Muscle of arm (tissue), 12 donors: ENCODE results near the gene CDIP1. TPM values are rescaled to one million over a fixed set of nuclear protein-coding genes. Genes with fewer than 3 reads are reported as not detected.

Experiments used
- DNase-seq: peaks from one replicate; pipeline ENCODE4 v3.0.0-alpha.2; 2013
- polyA plus RNA-seq, 12 donors: library from polyadenylated mRNA; unstranded; fragments of 120-200 nt; gene quantifications; one replicate each; pipeline ENCODE4 v1.2.1, GENCODE V29; 2013; ENCODE audit not compliant: insufficient read length in 12 of 12

CDIP1 gene
- polyA plus RNA-seq, 12 donors: 24.5 to 52.4 (median 34.6) TPM; not detected in 1

- DNase-seq: no peak
Measured at GRCh38 chr16:4495766-4496165, 42.8 kb downstream of the CDIP1 start.

- DNase-seq: no peak
Measured at GRCh38 chr16:4494746-4495490, 43.7 kb downstream of the CDIP1 start.

GRCh38 chr16:4491898-4492297 is 46.7 kb downstream of the CDIP1 start:
- no peak for DNase-seq

- DNase-seq: no peak
Measured at GRCh38 chr16:4489030-4489429, 49.5 kb downstream of the CDIP1 start.

DNA sequence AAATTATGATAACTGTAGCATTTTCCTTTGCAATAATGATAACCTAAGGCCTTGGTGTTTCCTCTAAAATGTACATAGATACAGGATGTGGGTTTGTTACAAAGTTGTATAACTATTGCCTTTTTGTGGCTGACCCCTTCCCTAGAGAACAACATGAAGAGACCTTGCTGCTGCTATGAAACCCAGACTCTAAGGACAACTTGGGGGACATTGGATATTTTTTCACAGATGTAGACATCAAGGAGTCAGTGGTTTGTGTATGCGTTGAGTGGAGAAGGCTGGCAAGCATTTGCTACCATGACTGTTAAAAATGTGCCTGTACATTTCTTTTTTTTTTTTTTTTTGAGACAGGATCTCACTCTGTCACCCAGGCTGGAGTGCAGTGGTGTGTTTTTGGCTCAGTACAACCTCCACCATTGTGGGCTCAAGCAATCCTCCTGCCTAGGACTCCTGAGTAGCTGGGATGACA is 50.0 kb downstream of the CDIP1 start:
- DNase-seq: no peak

- DNase-seq: no peak
Measured at GRCh38 chr16:4487955-4488498, 50.5 kb downstream of the CDIP1 start.

DNA sequence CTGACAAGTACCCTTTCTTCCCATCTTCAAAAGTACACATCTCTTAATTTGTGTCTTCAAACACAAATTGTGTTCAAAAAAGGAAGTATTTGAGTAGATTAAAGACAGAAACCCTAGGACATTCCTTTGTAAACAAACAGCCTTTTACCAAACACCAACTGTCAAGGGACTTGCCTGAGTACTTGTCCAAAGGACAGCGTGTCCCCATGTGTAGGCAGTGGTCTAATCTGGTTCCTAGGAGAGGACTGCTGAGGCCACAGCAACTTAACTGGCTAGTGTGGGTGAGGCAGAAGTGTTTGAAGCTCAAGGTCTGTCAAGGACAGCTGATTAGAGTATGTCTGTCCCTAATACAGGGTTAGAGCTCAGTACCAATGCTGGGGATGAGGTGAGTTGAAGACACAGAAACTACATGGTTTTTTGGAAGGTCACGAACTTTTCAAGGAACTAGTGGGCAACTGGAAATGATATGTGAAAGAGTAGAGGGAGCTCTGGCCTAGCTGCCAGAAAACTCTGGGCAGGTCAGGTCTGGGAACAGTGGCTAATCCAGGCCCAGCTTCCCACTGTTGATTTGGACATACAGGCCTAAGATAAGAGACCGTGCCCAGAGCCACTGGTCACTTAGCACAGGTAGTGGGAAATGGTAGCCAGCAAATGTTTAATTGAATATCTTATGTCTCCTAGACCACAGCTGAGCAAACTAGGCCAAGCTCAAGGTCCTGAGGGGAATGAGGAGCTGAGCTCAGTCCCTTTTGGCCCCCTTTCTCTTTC is 52.3 kb downstream of the CDIP1 start:
- DNase-seq: no peak

GRCh38 chr16:4481963-4482362 is 56.6 kb downstream of the CDIP1 start:
- no peak for DNase-seq

- DNase-seq: no peak
Measured at GRCh38 chr16:4481526-4481925, 57.0 kb downstream of the CDIP1 start.

DNA sequence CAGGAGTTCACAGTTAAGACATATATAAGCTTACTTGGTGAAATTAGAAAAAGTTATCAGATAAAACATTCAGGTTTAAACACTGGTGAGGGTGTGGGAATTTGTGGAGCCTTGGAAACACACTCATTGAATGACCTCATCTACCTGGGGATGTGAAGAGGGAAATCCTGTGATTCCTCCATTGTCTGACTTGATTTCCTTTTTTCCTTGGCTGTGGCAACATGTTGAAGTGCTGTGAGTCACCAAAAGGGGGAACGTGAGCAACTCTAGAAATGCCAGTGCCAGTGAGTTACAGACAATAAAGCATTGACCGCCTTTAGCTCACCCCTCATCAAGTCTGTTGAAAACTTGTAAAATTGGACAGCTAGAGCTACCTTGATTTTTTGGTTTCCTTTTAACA is 60.6 kb downstream of the CDIP1 start:
- DNase-seq: no peak

GRCh38 chr16:4475880-4476788 is 62.4 kb downstream of the CDIP1 start, which contains the start of gene HMOX2:
HMOX2 (plus strand) TSS chr16:4476398; CDS start chr16:4505525, 29,127 bp downstream.
- DNase-seq: peak; percentile 93

DNA sequence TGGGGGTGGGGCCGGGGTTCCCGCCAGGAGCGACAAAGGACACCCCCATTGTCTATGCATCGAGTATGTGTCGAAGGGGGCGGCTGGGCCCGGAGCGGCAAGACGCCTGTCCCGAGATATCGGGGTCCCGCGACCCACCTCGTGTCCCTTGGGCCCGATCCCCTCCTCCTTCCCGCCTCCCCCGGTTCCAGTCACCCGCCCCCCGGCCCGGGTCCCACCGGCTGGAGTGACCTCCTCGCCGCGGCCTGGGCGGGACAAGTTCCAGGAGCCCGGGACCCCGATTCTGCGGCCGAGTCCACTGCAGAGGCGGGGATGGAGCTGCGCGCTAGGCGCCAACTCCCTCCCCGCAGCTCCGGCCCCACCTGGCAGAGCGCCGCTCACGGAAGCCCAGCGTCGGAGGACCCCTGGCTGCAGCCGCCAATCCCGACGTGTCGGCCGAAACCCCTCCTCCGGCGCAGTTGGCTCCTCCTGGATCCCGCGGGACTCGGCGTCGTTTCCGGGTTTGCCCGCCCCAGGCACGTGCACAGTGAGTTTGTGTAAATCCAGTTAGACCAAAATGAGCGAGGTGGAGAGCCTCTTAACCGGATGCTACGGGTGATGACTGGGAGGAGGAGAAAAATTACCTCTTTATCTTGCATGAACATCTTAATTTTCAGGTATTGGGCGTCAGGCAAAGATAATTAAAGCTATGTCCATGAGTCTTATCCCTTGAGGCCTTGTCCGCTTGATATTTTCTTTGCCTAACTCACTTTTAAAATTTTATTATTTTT is 64.2 kb downstream of the CDIP1 start, which contains the start of gene NMRAL1:
TSS of gene NMRAL1 (minus strand) at position 434 of the 770 bp plus-strand sequence. CDS start 493 bp downstream, outside the sequence.
- DNase-seq: peak; percentile 94

DNA sequence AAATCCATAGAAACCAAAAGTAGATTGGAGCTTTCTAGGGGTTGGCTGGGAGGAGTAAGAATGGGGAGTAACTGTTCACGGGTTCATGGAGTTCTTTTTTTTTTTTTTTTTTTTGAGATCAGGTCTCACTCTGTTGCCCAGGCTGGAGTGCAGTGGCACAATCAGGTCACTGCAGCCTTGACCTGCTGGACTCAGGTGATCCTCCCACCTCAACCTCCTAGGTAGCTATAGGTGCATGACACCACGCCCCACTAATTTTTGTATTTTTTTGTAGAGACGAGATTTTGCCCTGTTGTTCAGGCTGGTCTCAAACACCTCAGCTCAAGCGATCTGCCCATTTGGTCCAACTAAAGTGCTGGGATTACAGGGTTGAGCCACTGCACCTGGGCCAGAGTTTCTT is 65.7 kb downstream of the CDIP1 start:
- DNase-seq: no peak

DNA sequence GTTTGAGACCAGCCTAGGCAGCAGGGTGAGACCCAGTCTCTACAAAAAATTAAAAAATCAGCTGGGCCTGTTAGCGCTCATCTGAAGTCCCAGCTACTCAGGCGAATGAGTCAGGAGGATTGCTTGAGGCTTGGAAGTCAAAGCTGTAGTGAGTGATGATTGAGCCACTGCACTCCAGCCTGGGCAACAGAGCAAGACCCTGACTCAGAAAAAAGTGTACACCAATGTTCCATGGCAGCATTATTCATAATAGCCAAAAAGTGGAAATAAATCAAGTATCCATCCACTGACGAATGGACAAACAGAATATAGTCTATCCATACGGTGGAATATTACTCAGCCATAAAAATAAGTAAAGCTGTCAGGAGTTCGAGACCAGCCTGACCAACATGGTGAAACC is 66.7 kb downstream of the CDIP1 start:
- no peak for DNase-seq

GRCh38 chr16:4468972-4469371 is 69.6 kb downstream of the CDIP1 start:
- no peak for DNase-seq

DNA sequence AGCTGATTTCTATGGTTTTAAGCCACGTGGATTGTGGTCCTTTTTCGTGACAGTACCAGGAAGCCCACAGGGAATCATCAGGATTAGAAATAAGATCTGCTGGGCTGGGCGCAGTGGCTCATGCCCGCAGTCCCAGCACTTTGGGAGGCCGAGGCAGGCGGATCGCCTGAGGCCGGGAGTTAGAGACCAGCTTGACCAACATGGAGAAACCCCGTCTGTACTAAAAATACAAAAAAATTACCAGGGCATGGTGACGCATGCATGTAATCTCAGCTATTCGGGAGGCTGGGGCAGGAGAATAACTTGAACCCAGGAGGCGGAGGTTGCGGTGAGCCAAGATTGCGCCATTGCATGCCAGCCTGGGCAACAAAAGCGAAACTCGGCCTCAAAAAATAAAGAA is 70.7 kb downstream of the CDIP1 start:
- DNase-seq: no peak

DNA sequence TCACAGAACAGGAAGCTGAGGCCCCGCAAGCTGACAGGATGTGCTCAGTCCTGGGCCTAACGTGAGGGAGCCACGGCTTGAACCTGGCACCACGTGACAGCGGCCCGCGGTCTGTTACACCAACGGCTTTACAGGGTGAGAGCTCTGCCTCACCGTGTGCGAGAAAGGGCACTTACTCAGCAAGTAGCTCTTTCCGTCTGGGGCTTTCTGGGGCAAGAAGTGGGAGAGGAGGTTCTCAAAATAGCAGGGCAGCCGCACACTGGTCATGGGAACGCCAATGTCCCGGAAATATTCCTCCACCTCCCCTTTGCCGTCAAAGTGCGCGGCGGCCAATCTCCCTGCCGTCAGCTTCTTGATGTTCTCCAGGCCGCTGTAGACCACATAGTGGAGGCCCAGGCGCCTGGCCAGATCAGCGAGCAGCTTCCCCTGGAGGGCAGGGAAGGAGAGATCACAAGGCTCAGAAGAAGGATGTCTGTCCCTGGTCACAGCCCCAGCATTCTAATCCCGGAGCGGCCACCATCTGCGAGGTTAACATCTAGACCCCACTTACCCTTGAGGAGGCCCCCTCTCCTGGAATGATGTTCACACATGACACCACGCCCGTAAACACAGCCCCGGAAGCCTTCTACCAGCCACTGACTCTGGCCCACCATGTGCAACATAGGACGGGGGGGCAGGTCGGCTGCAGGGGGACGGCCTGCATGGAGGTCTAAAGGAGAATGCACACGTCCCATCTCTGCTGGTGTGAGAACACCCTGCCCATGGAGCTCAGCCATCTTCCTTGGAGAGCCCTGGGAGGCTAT is 72.4 kb downstream of the CDIP1 start:
- DNase-seq: no peak

- no peak for DNase-seq
Measured at GRCh38 chr16:4463522-4464163, 74.9 kb downstream of the CDIP1 start.
